GM21528 (cell line): ENCODE results near the gene SLC1A4.
A peak's percentile ranks its signal among the peaks of the same experiment; 100 is the strongest.
"Not testable (repeated sequence)": the region's sequence is repeated elsewhere in the genome, so short reads cannot be mapped to it uniquely, and the experiment has no call there.

ENCODE experiments used
- ATAC-seq: cut with Tn5 transposase; IDR thresholded peaks from one replicate; pipeline ENCODE4 v1.9.1; 2021; ENCODE audit warnings: mild to moderate bottlenecking, moderate library complexity; ENCODE audit not compliant: unreplicated experiment, low FRiP score

SLC1A4 gene

DNA sequence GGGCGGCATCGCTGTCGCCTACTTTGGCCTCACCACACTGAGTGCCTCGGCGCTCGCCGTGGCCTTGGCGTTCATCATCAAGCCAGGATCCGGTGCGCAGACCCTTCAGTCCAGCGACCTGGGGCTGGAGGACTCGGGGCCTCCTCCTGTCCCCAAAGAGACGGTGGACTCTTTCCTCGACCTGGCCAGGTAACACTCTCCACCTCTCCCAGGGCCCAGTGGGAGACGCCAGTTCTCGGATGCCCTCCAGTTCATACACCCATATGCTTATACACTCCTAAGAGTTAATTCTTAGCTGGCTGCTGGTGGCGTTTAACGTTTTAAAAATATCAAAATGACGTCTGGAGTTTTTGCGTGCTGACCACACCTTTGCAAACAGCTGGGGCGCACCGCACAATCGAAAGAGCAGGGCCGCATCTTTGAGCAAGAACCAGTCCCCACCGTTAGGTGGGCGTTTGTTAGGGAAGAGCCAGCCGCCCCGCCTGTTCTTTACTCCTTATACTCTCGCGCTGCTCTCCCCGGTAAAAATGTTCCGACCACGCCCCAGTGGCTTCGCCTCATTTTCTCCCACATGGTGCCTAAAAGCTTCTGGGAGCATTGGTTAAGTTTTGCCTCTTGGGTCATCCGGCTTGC, 899 bp downstream of the SLC1A4 start:
- peak; percentile 1 for ATAC-seq

DNA sequence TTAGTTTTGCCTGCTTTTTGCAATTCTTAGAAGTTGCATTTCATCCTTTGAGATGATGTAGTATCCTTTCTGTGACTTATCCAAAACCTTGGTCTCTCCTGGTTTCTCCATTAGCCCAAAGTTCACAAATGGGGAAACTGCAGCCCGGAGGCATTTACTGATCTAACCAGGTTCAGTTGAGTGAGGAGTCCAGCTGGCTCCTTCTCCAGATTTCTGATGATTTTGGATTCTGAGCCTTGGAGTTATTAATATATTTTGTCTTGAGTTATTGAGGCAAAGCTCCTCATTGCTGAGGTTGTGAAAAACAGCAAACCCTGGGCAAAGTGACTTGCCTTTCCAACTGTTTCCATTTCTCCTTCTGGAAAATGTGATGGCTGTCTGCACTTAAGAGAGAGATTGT, 1.7 kb downstream of the SLC1A4 start:
- no peak for ATAC-seq

DNA sequence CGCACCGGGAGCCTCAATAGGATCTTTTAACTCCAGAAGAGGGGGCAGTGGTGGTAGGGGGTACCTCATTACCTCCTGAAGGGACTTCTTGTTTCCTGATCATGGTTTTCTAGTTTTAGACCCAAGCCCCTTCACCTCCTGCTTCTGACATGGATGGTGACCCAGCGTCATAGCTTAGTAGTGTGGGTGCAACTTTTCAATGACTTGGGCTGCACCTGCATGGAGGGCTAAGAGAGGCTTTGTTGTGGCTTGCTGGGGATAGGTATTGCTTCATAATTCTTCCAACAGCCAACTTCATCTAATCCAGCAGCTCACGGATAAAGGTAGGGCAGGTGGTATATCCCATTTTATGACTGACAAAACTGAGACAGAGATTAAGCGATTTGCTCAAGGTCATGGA, 3.0 kb downstream of the SLC1A4 start:
- ATAC-seq: no peak

DNA sequence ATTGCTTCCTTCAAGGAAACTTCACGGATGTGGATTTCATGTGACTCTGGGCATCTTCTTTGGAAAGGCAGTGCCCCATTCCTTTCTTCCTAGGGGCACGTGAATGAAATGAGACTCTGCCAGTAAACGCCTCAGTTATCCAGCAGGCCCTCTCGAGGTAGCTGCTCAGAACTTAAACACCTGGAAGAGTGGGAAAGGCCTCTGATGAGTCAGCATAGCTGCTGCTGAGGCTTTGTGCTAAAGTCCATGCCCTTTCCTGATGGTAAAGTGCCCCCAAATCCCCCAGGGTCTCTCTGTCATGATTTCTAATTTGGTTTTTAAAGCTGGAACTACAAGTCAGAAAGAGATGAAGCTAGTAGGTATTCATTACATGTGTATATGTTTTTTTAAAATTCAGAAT, 3.8 kb downstream of the SLC1A4 start:
- ATAC-seq: no peak

DNA sequence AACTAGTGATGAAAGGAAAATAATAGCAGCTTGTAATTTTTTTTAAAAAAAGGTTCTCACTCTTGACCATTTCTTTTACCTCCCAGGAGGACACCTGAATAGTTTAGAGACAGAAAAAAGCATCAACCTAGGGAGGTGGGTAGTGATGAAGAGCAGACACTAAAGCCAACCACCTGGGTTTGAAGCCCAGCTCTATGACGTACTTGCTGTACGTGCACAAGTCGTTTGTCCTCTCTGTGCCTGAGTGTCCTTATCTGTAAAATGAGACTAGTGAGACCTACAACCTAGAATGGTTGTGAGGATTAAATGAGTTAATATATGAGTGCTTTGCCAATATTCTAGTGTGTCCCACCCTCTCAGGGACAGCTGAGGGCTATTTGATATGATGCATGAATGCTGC, 5.8 kb downstream of the SLC1A4 start:
- no peak for ATAC-seq

DNA sequence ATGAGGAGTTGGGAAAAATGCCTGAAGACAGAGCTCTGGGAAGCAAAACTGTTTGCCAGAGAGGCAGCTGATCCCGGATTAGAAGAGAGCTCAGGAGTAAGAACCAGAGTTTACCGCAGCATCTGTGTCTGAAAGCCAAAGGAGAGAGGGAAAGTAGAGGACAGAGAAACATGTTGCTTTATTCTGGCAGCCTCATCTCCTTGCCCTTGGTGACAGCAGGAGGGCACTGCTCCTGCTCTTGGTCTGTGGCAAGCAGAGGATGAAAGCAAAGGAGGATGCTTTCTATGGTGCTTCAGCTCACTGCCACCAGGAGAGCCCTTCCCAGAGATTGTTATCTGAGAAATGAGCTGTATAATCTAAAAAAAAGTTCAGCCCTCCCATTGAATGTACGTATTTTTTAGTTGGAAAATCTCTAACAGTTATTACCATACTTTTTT, 7.7 kb downstream of the SLC1A4 start:
- no peak for ATAC-seq

GRCh38 chr2:64998658-64999061, 9.5 kb downstream of the SLC1A4 start:
- ATAC-seq: no peak

- ATAC-seq: no peak
Observed at GRCh38 chr2:64999754-65000153, 10.6 kb downstream of the SLC1A4 start.

DNA sequence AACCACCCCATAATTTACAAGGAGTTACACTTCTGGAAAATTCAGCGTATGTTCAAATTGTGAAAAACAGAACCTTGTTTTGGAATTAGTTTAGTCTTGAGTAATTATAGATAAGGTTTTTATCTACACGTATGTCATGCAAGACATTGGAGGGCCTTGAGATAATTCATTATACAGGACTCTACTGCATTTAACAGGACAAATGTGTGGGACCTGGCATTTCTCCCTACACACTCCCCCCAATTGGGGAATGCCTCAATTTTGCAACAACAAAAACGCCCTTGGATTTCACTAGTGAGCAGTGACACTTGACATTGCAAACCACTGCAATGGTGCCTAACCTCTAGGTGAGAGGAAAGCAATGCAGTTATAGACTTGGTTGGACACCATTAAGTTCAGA, 11.4 kb downstream of the SLC1A4 start:
- no peak for ATAC-seq

DNA sequence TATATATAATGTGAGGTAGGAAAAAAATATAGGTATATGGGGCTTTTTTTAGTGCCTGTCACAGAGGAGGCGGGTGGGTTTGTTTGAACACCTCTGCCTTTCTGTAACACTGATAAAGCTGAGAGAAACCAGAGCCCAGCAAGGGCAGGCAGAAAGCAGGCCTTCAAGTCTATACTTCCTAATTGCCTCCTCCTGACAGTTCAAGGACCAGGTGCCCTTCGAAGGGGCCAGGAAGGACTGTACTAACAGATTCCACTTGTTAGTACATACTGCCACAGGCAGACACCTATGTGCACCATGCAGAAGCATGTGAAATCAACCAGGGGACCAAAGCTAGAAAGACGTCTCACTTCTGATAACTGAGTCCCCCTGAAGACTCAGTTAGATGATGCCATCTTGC, 13.8 kb downstream of the SLC1A4 start:
- ATAC-seq: no peak

DNA sequence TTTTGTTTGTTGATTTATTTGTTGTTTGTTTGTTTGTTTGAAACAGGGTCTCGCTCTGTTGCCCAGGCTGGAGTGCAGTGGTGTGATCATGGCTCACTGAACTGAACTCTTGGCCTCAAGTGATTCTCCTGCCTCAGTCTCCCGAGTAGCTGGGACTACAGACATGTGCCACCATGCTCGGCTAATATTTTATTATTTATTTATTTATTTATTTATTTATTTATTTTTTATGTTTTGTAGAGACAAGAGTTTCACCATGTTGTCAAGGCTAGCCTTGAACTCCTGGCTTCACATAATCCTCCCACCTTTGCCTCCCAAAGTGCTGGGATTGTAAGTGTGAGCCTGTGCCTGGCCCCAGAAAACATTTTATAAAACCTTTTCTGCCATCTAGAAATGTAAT, 15.0 kb downstream of the SLC1A4 start:
- ATAC-seq: not testable (repeated sequence)

- ATAC-seq: no peak
Observed at GRCh38 chr2:65013776-65014175, 24.6 kb downstream of the SLC1A4 start.

- no peak for ATAC-seq
Observed at GRCh38 chr2:65015731-65016130, 26.5 kb downstream of the SLC1A4 start.

- peak; percentile 51 for ATAC-seq
Observed at GRCh38 chr2:65016789-65017188, 27.6 kb downstream of the SLC1A4 start.

DNA sequence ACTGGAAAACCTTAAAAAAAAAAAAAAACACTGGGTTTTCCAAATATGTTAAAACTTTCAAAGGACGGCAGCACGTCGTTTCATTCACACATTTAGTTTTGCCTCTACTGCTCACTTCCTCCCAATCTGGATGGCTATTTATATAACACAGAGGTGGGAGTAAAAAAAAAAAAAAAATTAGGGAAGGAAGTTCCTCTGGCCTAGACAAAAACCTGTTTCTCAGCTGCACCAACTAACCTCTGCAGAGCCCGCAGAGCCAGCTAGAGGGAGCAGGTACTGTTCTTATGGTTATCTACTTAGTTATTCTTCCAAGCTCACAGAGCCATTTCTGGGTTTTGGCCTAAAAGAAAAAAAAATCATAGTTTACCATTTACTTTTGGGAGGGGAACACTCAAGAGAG, 28.1 kb downstream of the SLC1A4 start:
- no peak for ATAC-seq

- ATAC-seq: no peak
Observed at GRCh38 chr2:65018141-65018582, 29.0 kb downstream of the SLC1A4 start.

DNA sequence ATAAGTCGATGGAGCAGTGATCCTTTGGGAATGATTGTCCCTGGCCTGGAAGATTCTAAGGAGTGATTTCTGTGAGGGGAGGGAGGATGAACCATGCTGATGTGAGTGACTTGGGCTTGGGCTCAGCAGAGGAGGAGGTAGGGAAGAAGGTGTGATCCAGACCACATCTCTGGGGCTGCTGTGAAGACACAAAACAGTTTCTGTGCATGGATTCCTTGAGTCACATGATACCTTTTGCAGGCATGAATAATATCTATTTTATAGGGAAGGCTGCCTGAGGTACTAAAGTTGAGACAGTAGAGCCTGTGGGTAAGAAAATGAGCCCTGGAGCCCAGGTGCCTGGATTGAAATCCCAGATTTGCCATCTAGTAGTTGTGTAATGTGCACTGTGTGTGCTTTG, 29.8 kb downstream of the SLC1A4 start:
- no peak for ATAC-seq

DNA sequence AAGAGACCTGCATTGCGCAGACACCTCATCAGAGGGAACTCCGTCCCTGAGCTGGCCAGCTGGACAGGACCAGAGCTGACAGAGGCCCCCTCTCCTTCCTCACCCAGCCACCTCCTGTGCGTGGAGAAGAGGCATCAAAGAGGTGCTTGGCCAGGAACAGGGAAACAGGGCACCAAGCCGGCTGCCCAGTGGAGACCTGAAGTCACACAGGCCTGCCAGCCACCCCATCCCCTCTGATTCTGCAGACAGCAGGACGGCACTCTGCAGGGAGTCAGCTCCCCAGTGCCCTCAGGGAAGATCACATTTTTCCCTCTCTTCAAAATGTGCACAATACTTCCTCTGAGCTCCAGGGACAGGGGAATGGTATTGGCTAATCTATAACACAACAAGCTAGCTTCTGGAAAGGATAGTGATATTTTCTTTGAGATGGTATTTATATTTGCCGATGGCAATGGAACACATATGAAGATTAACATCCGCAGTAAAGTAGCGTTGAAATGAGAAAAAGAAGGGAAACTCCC, 30.5 kb downstream of the SLC1A4 start:
- no peak for ATAC-seq

- ATAC-seq: not testable (repeated sequence)
Observed at GRCh38 chr2:65020251-65020650, 31.1 kb downstream of the SLC1A4 start.

- no peak for ATAC-seq
Observed at GRCh38 chr2:65020943-65021528, 31.8 kb downstream of the SLC1A4 start.

DNA sequence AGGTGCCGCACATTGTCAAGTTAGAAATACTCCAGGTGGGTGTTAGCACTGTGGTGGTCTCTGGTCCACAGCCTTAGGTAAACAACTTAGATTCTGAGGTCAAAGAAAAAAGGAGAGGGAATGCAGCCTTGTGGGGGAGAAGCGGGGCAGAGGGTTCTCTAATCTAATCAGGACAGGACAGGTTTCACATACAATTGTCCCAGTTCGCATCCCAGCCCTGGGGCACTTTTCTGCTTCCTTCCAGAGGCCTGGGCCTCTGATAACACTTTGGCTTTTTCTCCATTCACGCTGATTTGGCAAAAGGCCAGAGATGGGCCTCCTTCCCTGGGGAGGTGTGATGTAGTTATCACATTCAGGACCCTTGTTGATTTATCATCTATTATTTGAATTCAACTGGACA, 32.5 kb downstream of the SLC1A4 start:
- no peak for ATAC-seq

- no peak for ATAC-seq
Observed at GRCh38 chr2:65022189-65022588, 33.0 kb downstream of the SLC1A4 start.
